RPMI8226 (cell line): ENCODE data around the gene SYT14.
"Not testable (repeated sequence)": the region's sequence is repeated elsewhere in the genome, so short reads cannot be mapped to it uniquely, and the experiment has no call there.

Source experiments
- DNase-seq: peaks from one replicate; pipeline ENCODE4 v3.0.0-alpha.2; 2015

The SYT14 gene

GRCh38 chr1:210043058-210043457 lies 105.0 kb downstream of the SYT14 start:
- DNase-seq, result no peak

- no peak for DNase-seq
Measured at GRCh38 chr1:210049616-210050015, 111.6 kb downstream of the SYT14 start.

GRCh38 chr1:210050491-210050890 lies 112.5 kb downstream of the SYT14 start:
- DNase-seq, result not testable (repeated sequence)

- no peak for DNase-seq
Measured at GRCh38 chr1:210053126-210053525, 115.1 kb downstream of the SYT14 start.

- DNase-seq, result no peak
Measured at GRCh38 chr1:210057593-210057992, 119.6 kb downstream of the SYT14 start.

GRCh38 chr1:210061992-210062391 lies 124.0 kb downstream of the SYT14 start:
- DNase-seq, result no peak

GRCh38 chr1:210070531-210070930 lies 132.5 kb downstream of the SYT14 start:
- DNase-seq, result no peak

GRCh38 chr1:210072129-210072528 lies 134.1 kb downstream of the SYT14 start:
- DNase-seq, result no peak

GRCh38 chr1:210072896-210073504 lies 135.0 kb downstream of the SYT14 start:
- DNase-seq, result no peak

- DNase-seq, result no peak
Measured at GRCh38 chr1:210074904-210075303, 136.9 kb downstream of the SYT14 start.

- DNase-seq, result no peak
Measured at GRCh38 chr1:210076620-210077019, 138.6 kb downstream of the SYT14 start.

GRCh38 chr1:210081494-210081893 lies 143.5 kb downstream of the SYT14 start:
- no peak for DNase-seq

GRCh38 chr1:210085359-210085758 lies 147.3 kb downstream of the SYT14 start:
- no peak for DNase-seq

- no peak for DNase-seq
Measured at GRCh38 chr1:210087058-210087457, 149.0 kb downstream of the SYT14 start.

- peak; percentile 17 for DNase-seq
Measured at GRCh38 chr1:210089855-210090254, 151.8 kb downstream of the SYT14 start.

GRCh38 chr1:210092366-210092765 lies 154.3 kb downstream of the SYT14 start:
- DNase-seq, result no peak

GRCh38 chr1:210093461-210093860 lies 155.4 kb downstream of the SYT14 start:
- DNase-seq, result no peak

- DNase-seq, result no peak
Measured at GRCh38 chr1:210098356-210098755, 160.3 kb downstream of the SYT14 start.

- DNase-seq, result no peak
Measured at GRCh38 chr1:210099921-210100320, 161.9 kb downstream of the SYT14 start.

- no peak for DNase-seq
Measured at GRCh38 chr1:210104103-210104502, 166.1 kb downstream of the SYT14 start.

- not testable (repeated sequence) for DNase-seq
Measured at GRCh38 chr1:210112906-210113305, 174.9 kb downstream of the SYT14 start.

GRCh38 chr1:210117198-210117597 lies 179.2 kb downstream of the SYT14 start:
- DNase-seq, result no peak

- no peak for DNase-seq
Measured at GRCh38 chr1:210117681-210118170, 179.7 kb downstream of the SYT14 start.

- DNase-seq, result no peak
Measured at GRCh38 chr1:210123383-210123782, 185.4 kb downstream of the SYT14 start.

- no peak for DNase-seq
Measured at GRCh38 chr1:210123924-210124589, 186.0 kb downstream of the SYT14 start.
